HUDEP-2 (cell line): ENCODE results near the gene THRSP.
"Not testable (repeated sequence)": the region's sequence is repeated elsewhere in the genome, so short reads cannot be mapped to it uniquely, and the experiment has no call there.

Source experiments
- DNase-seq, 76 experiments: peaks; one replicate each; lab custom pipeline; 2025; ENCODE audit not compliant: unreplicated experiment in 76 of 76; lab: John Stamatoyannopoulos, UW

The THRSP gene

DNA sequence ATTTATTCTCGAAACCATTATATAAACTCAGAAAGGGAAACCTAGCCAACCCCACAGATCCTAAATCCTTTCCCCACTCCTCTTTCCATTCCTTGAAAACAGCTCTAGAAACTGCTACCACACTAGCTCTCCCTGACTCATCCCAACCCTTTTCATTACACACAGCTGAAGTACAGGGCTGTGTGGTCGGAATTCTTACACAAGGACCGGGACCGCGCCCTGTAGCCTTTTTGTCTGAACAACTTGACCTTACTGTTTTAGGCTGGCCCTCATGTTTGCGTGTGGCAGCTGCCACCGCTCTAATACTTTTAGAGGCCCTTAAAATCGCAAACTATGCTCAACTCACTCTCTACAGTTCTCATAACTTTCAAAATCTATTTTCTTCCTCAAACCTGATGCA is 20.8 kb downstream of the THRSP start:
- not testable (repeated sequence) for DNase-seq

DNA sequence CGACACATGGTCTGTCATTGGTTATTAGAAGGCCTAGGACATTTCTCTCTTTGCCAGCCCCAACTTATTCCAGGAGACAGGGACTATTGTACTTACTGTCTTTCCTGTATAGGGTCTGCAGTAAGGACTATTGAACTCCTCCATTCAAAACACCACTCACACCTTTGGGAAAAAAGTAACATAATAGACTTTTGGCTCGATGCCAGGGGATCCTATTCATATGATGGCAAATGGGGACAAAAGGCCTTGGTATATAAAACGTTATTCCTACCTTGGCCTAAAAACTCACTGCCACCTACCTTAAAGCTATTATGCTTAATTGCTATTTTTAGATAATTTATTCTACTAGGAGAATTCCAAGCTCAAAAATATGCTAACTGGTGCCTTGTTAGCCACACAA is 22.3 kb downstream of the THRSP start:
- DNase-seq, result no peak

DNA sequence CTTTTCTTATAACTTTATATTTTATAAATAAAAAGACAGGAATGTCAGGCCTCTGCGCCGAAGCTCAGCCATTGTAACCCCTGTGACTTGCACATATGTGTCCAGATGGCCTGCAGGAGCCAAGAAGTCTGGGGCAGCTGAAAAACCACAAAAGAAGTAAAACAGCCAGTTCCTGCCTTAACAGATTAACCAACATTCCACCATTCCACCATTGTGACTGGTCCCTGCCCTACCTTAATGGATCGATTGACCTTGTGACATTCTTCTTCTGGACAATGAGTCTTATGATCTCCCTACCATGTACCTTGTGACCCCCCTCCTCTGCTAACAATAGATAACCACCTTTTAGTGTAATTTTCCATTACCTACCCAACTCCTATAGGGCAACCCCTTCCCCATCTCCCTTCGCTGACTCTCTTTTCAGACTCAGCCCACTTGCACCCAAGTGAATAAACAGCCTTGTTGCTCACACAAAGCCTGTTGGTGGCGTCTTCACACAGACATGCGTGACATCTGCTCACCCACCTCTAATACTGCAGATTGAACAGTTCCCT is 22.9 kb downstream of the THRSP start:
- not testable (repeated sequence) for DNase-seq

DNA sequence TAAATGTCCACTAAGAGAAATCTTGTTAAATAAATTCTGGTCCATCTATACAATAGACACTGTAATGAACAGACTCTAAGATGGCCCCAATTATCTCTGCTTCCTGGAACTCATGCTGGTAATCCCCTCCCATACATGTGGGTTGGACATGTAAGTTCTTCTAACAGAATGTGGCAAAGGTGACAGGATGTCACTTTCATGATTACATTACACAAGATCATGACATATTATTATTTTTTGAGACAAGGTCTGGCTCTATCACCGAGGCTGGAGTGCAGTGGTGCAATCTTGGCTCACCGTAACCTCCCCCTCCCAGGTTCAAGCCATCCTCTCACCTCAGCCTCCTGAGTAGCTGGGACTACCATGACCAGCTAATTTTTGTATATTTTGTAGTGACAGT is 30.6 kb downstream of the THRSP start:
- DNase-seq, result no peak

GRCh38 chr11:78097666-78098385 is 34.2 kb downstream of the THRSP start:
- DNase-seq, result no peak

DNA sequence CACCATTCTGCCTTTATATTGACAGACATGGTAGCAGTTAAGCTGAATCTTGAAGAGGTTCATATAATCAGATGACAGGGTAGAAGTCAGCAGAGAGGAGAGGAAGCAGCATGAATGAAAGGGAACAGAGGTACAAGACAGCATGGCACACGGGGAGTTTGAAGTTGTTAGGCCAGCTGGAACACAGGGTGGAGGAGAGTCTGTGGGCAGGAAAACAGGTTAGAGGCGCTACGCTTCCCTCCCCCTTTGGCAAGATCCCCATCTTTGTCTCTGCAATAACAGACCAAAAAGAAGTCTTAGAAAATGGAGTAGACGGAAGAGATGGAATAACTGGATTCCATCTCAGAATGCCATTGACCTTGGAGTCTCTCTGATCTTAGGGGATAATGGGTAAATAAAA is 36.0 kb downstream of the THRSP start:
- no peak for DNase-seq

GRCh38 chr11:78100261-78100660 is 36.6 kb downstream of the THRSP start:
- DNase-seq, result no peak

GRCh38 chr11:78100676-78101472 is 37.2 kb downstream of the THRSP start:
- DNase-seq, result no peak

DNA sequence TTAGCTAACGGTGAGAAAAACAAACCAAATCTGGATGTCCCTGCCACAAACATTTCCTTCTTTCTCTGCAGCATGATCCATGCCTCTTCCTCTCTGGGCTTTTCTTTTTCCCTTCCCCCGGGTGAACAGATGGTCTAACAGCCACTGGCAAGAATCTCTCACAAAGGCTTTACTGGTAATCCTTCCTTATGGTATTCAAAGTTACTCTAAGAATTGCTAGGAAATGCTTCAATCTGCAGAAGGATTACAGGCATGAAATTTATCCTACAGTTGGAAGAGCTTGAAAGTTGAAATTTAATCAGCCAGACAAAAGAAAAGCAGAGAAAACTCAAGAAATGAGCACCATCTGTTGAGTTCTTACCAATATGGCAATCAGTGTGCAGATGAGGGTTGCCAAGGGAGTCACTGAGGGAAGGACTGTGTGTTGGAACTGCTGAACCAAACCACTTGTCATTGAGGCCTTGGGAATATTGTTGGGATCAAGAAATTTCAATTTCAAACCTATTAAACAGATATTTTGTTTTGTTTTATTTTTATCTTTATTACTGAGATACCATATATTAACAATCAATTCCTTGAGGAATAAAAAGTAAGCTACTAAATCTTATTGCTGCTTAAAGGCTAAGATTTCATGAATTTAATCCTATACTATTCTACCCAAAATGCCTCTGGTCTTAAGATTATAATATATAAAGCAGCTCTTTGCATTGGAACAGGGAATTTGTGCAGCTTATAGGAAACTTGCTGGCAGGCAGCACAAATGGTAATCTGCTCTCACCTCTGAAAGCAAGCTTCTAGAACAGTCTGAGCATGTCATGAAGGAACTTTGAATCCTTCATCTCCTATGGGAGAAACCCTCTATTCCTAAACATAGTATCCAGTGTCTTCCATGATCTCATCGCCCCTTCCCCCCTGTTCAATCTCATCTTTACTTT is 45.7 kb downstream of the THRSP start:
- no peak for DNase-seq

- DNase-seq, result no peak
These were observed 46.7 kb downstream of the THRSP start for GRCh38 chr11:78110351-78110750.

DNA sequence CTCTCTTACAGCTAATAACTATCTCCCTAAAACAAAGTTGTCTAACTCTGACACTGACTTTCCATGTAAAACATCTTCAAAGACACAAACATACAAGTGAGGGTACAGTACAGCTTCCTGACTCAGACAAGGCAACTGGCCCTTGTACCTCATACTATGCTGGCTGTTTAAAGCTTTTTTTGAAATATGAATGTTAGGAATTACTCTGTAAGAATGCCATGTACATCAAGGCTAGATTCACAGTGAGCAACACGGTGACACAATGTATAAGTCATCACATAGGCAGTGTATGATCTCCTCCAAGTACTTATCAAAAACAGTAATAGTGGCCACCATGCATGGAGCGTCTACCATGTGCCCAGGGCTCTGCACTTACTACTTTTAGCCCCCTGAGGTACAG is 47.2 kb downstream of the THRSP start:
- no peak for DNase-seq

- DNase-seq, result no peak
These were observed 47.6 kb downstream of the THRSP start for GRCh38 chr11:78111298-78111697.

DNA sequence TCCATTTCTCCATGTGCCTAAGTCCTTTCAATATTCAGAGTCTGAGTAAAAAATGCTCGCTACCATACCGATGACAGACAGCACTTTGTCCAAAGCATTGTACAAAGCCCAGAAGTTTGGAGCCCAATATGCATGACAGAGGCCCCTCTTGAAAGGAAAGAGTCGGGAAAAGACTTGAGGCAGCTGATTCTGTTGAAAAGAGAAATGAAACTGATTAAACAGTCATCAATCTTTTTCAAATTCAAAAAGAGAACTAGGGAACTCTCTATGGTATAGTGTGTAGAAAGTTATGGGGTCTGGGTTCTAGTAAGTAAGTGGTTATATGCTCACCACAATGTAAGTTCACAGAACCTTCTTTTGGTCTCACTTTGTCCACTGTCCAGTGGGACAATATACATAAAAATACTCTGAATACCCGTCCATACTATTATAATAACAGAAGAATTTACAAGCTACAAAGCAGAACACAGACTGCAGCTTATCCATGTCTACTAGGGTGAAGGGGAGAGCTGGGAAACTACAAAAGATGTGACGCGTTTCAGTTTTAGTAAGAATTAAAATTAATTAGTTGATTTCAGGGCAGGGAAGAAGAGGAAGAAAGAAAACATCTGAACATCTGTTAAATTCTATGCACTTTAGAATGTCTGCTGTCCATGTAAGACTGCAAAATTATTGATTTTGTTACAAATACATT is 49.1 kb downstream of the THRSP start:
- DNase-seq, result no peak
